H54 (cell line): ENCODE data around the gene DMRT1.

ENCODE experiments used
- DNase-seq: peaks from one replicate; pipeline ENCODE4 v3.0.0; 2011; ENCODE audit warnings: low spot score, mixed read lengths; ENCODE audit not compliant: insufficient read length
- FAIRE-seq: peaks from 3 replicates; lab custom pipeline; 2011; peaks lifted over from hg19 to GRCh38; lab: Jason Lieb, UNC
- POLR2A ChIP-seq: IDR thresholded peaks from 2 replicates; pipeline ENCODE4 v1.6.1; 2011; ENCODE audit warnings: low read depth, mild to moderate bottlenecking, low read length

DMRT1 gene

DNA sequence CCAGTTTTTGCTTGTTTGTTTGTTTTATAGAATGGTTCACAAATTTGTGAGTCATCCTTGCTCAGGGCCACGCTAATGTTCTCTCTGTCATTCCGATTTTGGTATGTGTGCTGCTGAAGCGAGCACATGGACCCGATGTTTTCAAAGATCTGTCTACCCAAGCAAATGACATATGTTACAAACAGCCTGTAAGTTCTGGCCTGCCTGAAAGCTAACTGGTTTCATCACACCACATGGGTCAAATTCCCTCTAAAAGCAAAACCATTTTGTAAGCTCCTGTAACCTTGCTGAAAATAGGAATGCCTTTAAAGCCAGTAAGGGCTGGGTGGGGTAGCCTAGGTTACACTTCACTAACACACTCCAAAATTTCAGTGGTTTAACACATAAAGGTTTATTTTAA, 160.3 kb downstream of the DMRT1 start:
- no peak for FAIRE-seq
- DNase-seq: no peak
- no peak for TF ChIP-seq POLR2A

GRCh38 chr9:1002678-1003077, 161.2 kb downstream of the DMRT1 start:
- FAIRE-seq (no peak), DNase-seq (no peak)
- TF ChIP-seq POLR2A: no peak

- peak; percentile 27 for DNase-seq
- peak; percentile 60 for FAIRE-seq
- no peak for TF ChIP-seq POLR2A
These were observed 163.7 kb downstream of the DMRT1 start for GRCh38 chr9:1005043-1005667.

GRCh38 chr9:1007312-1007711, 165.8 kb downstream of the DMRT1 start:
- no peak for FAIRE-seq
- TF ChIP-seq POLR2A: no peak

DNA sequence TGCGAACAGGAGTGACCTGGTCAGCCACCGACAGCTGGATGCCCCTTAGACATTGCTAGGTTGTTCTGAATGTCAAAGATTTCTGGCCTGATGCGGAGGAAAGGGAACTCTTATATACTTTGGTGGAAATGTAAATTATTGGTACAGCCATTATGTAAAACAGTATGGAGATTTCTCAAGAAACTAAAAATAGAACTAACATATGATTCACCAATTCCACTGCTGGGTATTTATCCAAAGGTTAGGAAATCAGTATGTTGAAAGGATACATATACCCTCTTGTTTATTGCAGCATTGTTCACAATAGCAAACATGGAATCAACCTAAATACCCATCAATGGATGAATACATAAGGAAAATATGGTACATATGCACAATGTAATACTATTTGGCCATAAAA, 166.7 kb downstream of the DMRT1 start:
- DNase-seq (no peak), FAIRE-seq (no peak)
- TF ChIP-seq POLR2A: no peak

More at GRCh38 chr9:1007312-1007711, 165.8 kb downstream of the DMRT1 start:
- DNase-seq: no peak

DNA sequence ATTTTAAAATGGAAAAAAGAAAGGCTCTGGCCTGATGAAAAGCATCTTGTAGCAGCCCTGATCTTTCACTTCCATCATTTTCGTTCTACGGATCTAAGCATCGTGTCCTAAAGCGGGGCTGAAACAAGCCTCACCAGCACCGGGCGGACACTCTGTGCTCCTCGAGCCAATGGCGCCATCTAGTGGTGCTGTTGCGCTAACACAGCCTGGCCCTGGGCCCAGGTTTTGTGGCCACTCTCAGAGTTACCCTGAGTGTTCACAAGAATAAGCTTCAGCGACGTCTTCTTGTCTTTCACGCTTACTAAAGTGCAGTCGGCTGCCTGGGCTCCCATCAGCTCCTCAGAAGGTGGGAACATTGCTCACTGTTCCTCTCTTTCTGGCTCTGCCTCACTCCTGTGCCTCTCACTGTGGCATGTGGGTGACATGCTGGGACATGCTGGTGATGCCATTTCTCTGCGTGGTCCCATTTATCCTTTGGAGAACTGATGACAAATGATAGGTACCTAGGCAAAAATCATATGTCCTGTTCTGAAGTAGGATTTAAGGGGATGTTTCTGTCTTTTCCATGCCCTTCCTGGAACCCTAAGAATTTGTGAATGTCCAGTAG, 167.7 kb downstream of the DMRT1 start:
- FAIRE-seq (peak; percentile 86), DNase-seq (peak; percentile 61)
- TF ChIP-seq POLR2A: no peak

DNA sequence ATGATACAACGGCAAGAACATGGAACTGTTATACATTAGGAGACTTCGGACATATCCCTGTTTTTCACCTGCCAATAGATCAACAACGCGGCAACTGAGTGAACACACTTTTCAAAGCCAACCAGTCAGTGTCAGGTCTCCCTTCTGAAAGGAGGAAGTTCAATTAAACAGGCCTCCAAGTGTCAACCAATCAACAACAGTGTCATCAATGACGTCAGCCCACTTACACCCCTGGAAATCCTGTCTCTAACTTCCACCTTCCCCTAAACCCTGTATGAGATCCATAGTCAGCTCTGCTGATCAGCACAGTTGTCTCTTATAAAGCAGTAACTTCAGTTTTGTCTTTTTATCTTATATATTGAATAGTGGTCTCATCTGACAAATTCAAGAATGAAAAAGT, 171.5 kb downstream of the DMRT1 start:
- no peak for DNase-seq
- no peak for TF ChIP-seq POLR2A

GRCh38 chr9:1014225-1014624, 172.7 kb downstream of the DMRT1 start:
- FAIRE-seq (no peak), DNase-seq (no peak)
- no peak for TF ChIP-seq POLR2A

More for the DNA sequence above, 171.5 kb downstream of the DMRT1 start:
- FAIRE-seq: no peak

GRCh38 chr9:1014640-1015039, 173.1 kb downstream of the DMRT1 start:
- DNase-seq (no peak), FAIRE-seq (no peak)
- no peak for TF ChIP-seq POLR2A

- DNase-seq: no peak
- FAIRE-seq: no peak
- TF ChIP-seq POLR2A: no peak
These were observed 176.6 kb downstream of the DMRT1 start for GRCh38 chr9:1018121-1018520.
